Middle frontal gyrus (tissue), 1 donor: ENCODE results near the gene RFTN2.
"Not testable (repeated sequence)": the region's sequence is repeated elsewhere in the genome, so short reads cannot be mapped to it uniquely, and the experiment has no call there.

Source experiments
- DNase-seq: peaks from one replicate; pipeline ENCODE4 v3.0.0-alpha.2; 2015; ENCODE audit warnings: low spot score; ENCODE audit errors: extremely low spot score

The RFTN2 gene

GRCh38 chr2:197674591-197674990 lies 796 bp downstream of the RFTN2 start:
- DNase-seq: no peak

GRCh38 chr2:197674060-197674459 lies 1.3 kb downstream of the RFTN2 start:
- DNase-seq: no peak

GRCh38 chr2:197673606-197674005 lies 1.8 kb downstream of the RFTN2 start:
- no peak for DNase-seq

- no peak for DNase-seq
Observed at GRCh38 chr2:197673106-197673505, 2.3 kb downstream of the RFTN2 start.

- DNase-seq: no peak
Observed at GRCh38 chr2:197672371-197672893, 3.0 kb downstream of the RFTN2 start.

- no peak for DNase-seq
Observed at GRCh38 chr2:197669077-197669476, 6.3 kb downstream of the RFTN2 start.

GRCh38 chr2:197668296-197668695 lies 7.1 kb downstream of the RFTN2 start:
- DNase-seq: no peak

GRCh38 chr2:197666277-197666676 lies 9.1 kb downstream of the RFTN2 start:
- DNase-seq: no peak

- DNase-seq: no peak
Observed at GRCh38 chr2:197661626-197662025, 13.8 kb downstream of the RFTN2 start.

GRCh38 chr2:197657562-197657961 lies 17.8 kb downstream of the RFTN2 start:
- no peak for DNase-seq

GRCh38 chr2:197647961-197648690 lies 27.3 kb downstream of the RFTN2 start:
- no peak for DNase-seq

GRCh38 chr2:197641666-197642065 lies 33.7 kb downstream of the RFTN2 start:
- no peak for DNase-seq

- not testable (repeated sequence) for DNase-seq
Observed at GRCh38 chr2:197640571-197641122, 34.7 kb downstream of the RFTN2 start.

- no peak for DNase-seq
Observed at GRCh38 chr2:197633109-197633657, 42.2 kb downstream of the RFTN2 start.

- peak; percentile 40 for DNase-seq
Observed at GRCh38 chr2:197628043-197628500, 47.3 kb downstream of the RFTN2 start.

GRCh38 chr2:197626965-197627625 lies 48.3 kb downstream of the RFTN2 start:
- no peak for DNase-seq

- no peak for DNase-seq
Observed at GRCh38 chr2:197620133-197620532, 55.3 kb downstream of the RFTN2 start.

GRCh38 chr2:197615016-197615652 lies 60.3 kb downstream of the RFTN2 start:
- no peak for DNase-seq

GRCh38 chr2:197614532-197614931 lies 60.9 kb downstream of the RFTN2 start:
- DNase-seq: no peak

- no peak for DNase-seq
Observed at GRCh38 chr2:197613509-197613987, 61.8 kb downstream of the RFTN2 start.

GRCh38 chr2:197606180-197606579 lies 69.2 kb downstream of the RFTN2 start:
- no peak for DNase-seq
